WI38 (cell line): ENCODE measurements around the gene TECTB.

ENCODE experiments used
- H3K4me3 ChIP-seq: 2 replicates; pipeline ENCODE4 v1.5.1; 2011; ENCODE audit warnings: low read depth, mild to moderate bottlenecking, control low read depth, low read length
- TF ChIP-seq, protein P1 (sequence below): IDR thresholded peaks from 2 replicates; pipeline ENCODE4 v1.5.1; 2012; ENCODE audit warnings: low read depth, mild to moderate bottlenecking, control low read depth, low read length

TECTB gene

DNA sequence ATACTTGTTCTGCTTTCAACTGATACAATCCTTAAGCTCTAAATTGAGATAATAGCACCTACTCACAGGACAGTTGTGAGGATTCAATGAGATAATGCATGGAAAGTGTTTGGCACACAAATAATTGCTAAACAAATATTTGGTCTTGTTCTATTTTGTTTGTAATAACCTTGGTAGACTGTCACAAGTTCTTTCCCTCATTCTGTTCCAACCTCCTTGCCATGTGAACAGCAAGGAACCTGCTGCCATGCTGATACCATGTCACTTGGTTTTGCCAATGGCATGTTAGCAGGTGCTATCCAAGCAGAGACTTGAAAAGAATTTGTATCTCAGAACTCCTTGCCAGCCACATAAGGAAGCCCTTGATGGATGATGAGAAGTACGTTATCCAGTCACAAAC lies 24.8 kb upstream of the TECTB start:
- no peak overlapping the region for H3K4me3 ChIP-seq

DNA sequence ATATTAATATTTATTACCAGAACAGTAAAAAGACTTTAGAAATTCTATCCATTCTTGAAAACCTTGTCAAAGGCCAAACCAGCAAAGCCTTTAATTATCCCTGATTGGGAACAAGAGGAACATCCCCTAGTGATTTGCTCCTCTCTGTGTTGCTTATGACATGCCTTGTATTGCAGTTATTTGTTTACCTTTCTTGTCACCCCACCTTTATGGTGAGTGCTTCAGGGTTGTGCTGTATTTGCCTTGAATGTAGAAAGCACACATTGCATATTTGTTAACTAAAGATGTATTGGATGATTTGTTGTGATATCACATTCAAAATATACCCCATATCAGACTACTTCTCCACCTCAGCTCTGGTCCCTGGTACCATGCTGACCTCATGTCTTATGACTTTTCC lies 23.5 kb upstream of the TECTB start:
- no peak overlapping the region for H3K4me3 ChIP-seq
- TF ChIP-seq, protein P1, sequence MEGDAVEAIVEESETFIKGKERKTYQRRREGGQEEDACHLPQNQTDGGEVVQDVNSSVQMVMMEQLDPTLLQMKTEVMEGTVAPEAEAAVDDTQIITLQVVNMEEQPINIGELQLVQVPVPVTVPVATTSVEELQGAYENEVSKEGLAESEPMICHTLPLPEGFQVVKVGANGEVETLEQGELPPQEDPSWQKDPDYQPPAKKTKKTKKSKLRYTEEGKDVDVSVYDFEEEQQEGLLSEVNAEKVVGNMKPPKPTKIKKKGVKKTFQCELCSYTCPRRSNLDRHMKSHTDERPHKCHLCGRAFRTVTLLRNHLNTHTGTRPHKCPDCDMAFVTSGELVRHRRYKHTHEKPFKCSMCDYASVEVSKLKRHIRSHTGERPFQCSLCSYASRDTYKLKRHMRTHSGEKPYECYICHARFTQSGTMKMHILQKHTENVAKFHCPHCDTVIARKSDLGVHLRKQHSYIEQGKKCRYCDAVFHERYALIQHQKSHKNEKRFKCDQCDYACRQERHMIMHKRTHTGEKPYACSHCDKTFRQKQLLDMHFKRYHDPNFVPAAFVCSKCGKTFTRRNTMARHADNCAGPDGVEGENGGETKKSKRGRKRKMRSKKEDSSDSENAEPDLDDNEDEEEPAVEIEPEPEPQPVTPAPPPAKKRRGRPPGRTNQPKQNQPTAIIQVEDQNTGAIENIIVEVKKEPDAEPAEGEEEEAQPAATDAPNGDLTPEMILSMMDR, result no peak

More for the DNA sequence above, 24.8 kb upstream of the TECTB start:
- TF ChIP-seq, protein P1, result no peak

DNA sequence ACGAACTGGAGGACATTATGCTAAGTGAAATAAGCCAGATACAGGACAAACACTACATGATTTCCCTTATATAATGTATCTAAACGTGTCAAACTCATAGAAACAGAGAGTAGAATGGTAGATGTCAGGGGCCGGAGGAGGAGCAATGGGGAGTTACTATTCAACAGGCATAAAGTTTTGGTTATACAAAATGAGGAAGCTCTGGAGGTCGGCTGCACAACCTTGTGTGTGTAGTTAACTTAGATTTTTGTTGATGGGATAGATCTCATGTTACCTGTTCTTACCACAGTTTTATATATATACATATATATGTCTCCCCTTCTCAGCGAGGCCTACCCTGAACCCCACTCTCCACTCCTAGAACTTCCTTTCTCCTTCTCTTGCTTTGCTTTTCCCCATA lies 22.4 kb upstream of the TECTB start:
- TF ChIP-seq, protein P1, result no peak
- no peak overlapping the region for H3K4me3 ChIP-seq

DNA sequence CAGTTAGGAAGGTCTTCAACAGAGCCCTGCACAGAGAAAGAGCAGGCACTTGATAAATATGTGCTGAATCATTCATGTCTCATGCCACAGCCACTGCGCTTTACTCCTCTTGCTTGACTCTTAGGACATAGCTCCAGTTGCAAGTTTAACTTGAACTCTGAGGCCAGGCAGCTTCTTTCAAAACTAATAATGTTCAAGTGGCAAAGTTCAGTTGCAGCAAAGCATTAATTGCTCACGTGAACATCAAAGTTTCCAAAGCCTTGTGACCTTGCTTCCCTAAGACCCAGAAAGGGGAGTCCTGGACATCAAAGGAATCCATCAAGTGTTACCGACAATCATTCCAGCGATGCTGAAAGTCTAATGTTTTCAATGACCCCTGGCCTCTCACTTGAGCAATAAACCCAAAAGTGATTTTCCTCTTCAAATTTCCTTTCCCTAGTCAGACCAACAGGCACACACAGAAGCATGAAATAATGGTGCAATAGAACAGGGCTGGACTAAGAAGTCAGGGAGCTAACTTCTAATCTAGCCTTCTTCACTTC lies 21.8 kb upstream of the TECTB start:
- H3K4me3 ChIP-seq, result no peak overlapping the region
- TF ChIP-seq, protein P1, result no peak

DNA sequence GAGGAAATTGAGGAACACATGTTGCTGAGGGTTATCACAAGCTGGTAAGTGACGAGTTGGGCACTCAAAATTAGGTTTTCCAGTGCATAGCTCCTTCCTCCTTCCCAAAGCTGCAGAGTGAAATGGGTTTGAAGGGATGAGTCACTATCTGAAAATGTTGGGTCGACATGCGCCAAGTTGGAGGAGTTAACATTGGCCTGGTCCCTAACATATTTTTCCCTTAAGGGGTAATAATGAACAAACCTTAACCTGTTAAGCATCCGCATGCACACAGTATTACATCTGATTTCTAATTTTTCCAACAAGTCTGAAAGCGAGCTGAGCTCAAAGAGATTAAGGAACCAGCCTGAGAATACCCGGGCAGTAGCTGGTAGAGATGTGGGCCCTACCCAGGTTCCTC lies 20.7 kb upstream of the TECTB start:
- no peak overlapping the region for H3K4me3 ChIP-seq
- TF ChIP-seq, protein P1, result no peak

DNA sequence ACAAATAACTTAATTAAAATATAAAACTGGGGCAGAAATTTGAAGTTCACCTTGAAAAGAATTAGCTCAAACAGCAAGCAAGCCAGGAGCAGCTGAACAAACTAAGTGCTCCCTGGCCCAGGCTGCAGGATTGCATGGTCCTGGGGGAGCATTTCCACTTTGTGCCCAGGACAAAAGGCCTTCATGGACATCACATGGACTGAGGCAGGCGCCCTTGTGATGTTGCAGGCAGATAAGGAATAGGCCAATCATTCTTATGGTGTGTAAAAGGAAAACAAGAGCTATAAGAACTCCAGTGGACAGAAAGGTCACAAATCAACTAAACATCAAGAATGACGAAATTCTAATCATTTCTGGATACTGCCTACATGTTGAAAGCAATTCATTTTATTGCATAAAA lies 17.5 kb upstream of the TECTB start:
- H3K4me3 ChIP-seq, result no peak overlapping the region
- TF ChIP-seq, protein P1, result no peak

DNA sequence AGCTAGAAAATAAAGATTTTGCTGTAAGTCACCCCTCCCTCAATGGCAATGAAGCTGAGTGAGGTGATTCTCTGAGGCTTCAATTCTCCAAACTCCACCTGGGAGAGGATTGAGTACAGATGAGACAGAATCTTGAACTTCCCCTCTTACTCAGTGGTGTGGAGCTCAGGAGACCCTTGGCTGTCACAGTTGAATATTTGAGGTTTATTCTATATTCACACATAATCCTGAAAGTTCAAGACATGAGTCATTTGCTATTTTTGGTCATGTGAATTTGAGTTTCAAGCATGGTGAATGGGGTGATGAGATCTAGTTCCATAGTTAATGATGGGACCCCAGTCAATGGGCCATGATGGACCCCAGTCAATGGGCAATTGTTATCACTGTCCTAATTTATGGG lies 13.9 kb upstream of the TECTB start:
- H3K4me3 ChIP-seq, result no peak overlapping the region
- TF ChIP-seq, protein P1, result no peak
